ENCODE measurements around the gene COBL.

DNA sequence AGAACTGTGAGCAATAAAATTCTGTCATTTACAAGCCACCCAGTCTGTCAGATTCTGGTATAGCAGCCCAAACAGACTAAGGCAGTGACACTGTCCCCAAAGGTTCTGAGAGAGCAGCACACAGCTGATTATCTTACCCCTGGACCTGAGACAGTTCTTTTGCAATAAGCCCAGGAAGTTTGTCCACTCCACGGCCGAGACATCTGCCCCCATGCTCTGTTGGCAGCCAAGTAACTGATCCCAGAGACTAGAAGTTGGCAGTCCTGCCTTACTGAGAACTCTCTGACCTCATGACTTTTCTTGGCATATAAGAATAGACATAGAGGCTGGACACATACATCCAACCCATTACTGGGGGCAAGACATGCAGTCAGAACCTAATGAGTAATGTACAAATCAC lies 290.9 kb downstream of the COBL start:
- TF ChIP-seq, protein P1, sequence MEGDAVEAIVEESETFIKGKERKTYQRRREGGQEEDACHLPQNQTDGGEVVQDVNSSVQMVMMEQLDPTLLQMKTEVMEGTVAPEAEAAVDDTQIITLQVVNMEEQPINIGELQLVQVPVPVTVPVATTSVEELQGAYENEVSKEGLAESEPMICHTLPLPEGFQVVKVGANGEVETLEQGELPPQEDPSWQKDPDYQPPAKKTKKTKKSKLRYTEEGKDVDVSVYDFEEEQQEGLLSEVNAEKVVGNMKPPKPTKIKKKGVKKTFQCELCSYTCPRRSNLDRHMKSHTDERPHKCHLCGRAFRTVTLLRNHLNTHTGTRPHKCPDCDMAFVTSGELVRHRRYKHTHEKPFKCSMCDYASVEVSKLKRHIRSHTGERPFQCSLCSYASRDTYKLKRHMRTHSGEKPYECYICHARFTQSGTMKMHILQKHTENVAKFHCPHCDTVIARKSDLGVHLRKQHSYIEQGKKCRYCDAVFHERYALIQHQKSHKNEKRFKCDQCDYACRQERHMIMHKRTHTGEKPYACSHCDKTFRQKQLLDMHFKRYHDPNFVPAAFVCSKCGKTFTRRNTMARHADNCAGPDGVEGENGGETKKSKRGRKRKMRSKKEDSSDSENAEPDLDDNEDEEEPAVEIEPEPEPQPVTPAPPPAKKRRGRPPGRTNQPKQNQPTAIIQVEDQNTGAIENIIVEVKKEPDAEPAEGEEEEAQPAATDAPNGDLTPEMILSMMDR (IDR thresholded peaks at IDR 0.05 in 2 of 3, conservative IDR thresholded peaks at IDR 0.05 in 1 of 3; ENCODE audit: control insufficient read depth in 2 of 3, extremely low read depth in 1 of 3, insufficient read depth in 1 of 3, low read depth in 3 of 3, low read length in 3 of 3): no peak
- TF ChIP-seq ZNF24 (IDR thresholded peaks at IDR 0.05): no peak
- no peak for TF ChIP-seq FOXM1 (IDR thresholded peaks at IDR 0.05; ENCODE audit: low read depth, low read length)
- no peak for TF ChIP-seq CEBPB (IDR thresholded peaks at IDR 0.05; ENCODE audit: borderline replicate concordance in 1 of 2, low read depth in 2 of 2, low read length in 2 of 2)
- no peak for TF ChIP-seq USF1 (IDR thresholded peaks at IDR 0.05; ENCODE audit: borderline replicate concordance, extremely low read length, insufficient read depth, low read depth, low read length)
- no peak for TF ChIP-seq ATF3 (IDR thresholded peaks at IDR 0.05; ENCODE audit: borderline replicate concordance, extremely low read depth, low read depth, low read length)
- TF ChIP-seq, protein P2, sequence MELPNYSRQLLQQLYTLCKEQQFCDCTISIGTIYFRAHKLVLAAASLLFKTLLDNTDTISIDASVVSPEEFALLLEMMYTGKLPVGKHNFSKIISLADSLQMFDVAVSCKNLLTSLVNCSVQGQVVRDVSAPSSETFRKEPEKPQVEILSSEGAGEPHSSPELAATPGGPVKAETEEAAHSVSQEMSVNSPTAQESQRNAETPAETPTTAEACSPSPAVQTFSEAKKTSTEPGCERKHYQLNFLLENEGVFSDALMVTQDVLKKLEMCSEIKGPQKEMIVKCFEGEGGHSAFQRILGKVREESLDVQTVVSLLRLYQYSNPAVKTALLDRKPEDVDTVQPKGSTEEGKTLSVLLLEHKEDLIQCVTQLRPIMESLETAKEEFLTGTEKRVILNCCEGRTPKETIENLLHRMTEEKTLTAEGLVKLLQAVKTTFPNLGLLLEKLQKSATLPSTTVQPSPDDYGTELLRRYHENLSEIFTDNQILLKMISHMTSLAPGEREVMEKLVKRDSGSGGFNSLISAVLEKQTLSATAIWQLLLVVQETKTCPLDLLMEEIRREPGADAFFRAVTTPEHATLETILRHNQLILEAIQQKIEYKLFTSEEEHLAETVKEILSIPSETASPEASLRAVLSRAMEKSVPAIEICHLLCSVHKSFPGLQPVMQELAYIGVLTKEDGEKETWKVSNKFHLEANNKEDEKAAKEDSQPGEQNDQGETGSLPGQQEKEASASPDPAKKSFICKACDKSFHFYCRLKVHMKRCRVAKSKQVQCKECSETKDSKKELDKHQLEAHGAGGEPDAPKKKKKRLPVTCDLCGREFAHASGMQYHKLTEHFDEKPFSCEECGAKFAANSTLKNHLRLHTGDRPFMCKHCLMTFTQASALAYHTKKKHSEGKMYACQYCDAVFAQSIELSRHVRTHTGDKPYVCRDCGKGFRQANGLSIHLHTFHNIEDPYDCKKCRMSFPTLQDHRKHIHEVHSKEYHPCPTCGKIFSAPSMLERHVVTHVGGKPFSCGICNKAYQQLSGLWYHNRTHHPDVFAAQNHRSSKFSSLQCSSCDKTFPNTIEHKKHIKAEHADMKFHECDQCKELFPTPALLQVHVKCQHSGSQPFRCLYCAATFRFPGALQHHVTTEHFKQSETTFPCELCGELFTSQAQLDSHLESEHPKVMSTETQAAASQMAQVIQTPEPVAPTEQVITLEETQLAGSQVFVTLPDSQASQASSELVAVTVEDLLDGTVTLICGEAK (IDR thresholded peaks at IDR 0.05; ENCODE audit: borderline replicate concordance): no peak
- TF ChIP-seq HDAC6 (IDR thresholded peaks at IDR 0.05; ENCODE audit: unreplicated experiment): no peak
- TF ChIP-seq RCOR1 (conservative IDR thresholded peaks at IDR 0.05; ENCODE audit: low read depth, low read length): no peak
- no peak for TF ChIP-seq MAX (IDR thresholded peaks at IDR 0.05; ENCODE audit: low read depth, low read length)

Data from GM12878 (cell line).